ENCODE data around the gene SRD5A1. TPM values are rescaled to one million over a fixed set of nuclear protein-coding genes. Genes with fewer than 3 reads are reported as not detected.

The SRD5A1 gene
- total RNA-seq, 1 donor from 2014 or later: 31.3 TPM

DNA sequence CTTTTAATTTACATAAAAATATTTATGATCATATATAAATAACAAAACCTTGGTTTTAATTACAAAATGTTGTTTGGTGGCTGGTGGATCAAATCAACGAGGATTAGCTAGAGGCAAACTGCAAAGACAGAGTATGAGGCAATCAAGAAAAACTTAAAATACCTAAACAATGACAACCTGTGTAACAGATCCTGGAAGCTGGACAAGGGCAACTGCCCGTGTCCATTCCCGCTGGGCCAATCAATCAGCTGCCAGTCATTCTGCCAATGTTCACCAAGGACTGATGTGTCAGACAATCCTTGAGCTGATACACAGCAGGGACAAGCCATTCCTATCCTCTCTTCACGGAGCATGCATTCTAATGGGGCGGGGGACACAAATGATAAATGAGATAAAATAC lies 76.8 kb downstream of the SRD5A1 start:
- Mint-ChIP-seq H3K27ac (ENCODE audit: unreplicated experiment) (no peak overlapping the region), H3K4me1 (peaks cover 23% of the 10 kb centered on the region), H3K9me3 (no peaks in the 10 kb centered on the region), H3K27me3 (ENCODE audit: low read depth) (peaks cover 2% of the 10 kb centered on the region), H3K4me3 (peak overlapping the region; percentile 84), H3K36me3 (ENCODE audit: low read depth) (no peaks in the 10 kb centered on the region)
- DNase-seq (ENCODE audit: low read depth, low spot score): no peak
- TF ChIP-seq, protein P1, sequence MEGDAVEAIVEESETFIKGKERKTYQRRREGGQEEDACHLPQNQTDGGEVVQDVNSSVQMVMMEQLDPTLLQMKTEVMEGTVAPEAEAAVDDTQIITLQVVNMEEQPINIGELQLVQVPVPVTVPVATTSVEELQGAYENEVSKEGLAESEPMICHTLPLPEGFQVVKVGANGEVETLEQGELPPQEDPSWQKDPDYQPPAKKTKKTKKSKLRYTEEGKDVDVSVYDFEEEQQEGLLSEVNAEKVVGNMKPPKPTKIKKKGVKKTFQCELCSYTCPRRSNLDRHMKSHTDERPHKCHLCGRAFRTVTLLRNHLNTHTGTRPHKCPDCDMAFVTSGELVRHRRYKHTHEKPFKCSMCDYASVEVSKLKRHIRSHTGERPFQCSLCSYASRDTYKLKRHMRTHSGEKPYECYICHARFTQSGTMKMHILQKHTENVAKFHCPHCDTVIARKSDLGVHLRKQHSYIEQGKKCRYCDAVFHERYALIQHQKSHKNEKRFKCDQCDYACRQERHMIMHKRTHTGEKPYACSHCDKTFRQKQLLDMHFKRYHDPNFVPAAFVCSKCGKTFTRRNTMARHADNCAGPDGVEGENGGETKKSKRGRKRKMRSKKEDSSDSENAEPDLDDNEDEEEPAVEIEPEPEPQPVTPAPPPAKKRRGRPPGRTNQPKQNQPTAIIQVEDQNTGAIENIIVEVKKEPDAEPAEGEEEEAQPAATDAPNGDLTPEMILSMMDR (conservative IDR thresholded peaks at IDR 0.05): no peak

DNA sequence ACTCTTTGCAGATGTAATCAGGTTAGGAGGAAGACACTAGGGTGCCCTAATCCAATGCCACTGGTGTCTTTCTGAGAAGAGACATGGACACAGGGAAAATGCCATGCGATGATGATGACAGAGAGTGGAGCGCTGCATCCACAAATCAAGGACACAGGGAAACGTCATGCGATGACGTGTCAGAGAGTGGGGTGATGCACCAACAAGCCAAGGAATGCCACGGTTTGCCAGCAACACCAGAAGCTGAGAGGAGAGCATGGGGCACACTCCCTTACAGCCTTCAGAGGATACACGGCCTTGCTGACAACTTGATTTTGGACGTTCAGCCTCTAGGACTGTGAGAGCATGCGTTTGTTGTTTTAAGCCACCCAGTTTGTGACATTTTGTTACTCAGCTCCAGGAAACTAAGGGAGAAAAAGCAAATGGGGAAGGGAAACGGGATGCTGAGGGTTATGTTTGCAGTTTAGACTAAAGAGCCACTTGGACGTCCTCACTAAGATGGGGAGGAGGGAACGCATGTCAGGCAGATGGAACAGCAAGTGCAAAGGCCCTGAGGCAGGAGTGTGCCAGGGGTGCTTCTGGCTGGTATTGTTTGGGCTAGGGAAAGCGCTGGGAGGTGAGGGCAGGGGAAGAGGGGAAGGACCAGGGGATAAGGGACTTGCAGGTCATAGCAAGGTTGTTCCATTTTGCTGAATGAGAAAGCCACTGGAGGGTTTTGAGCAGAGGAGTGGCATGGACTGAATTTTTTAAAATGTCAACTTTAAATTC lies 77.5 kb downstream of the SRD5A1 start:
- Mint-ChIP-seq H3K27ac (ENCODE audit: unreplicated experiment) (no peak overlapping the region), H3K36me3 (ENCODE audit: low read depth) (no peaks in the 10 kb centered on the region), H3K4me3 (peak overlapping the region; percentile 84), H3K27me3 (ENCODE audit: low read depth) (peaks cover 2% of the 10 kb centered on the region), H3K4me1 (peaks cover 29% of the 10 kb centered on the region), H3K9me3 (no peaks in the 10 kb centered on the region)
- TF ChIP-seq, protein P1 (conservative IDR thresholded peaks at IDR 0.05): no peak
- no peak for DNase-seq (ENCODE audit: low read depth, low spot score)

- H3K4me3 Mint-ChIP-seq: peak overlapping the region; percentile 94
- no peaks in the 10 kb centered on the region for H3K9me3 Mint-ChIP-seq
- TF ChIP-seq, protein P1 (conservative IDR thresholded peaks at IDR 0.05): peak; percentile 18
- peaks cover 2% of the 10 kb centered on the region for H3K27me3 Mint-ChIP-seq (ENCODE audit: low read depth)
- H3K27ac Mint-ChIP-seq (ENCODE audit: unreplicated experiment): peak overlapping the region; percentile 94
- no peak for DNase-seq (ENCODE audit: low read depth, low spot score)
- no peaks in the 10 kb centered on the region for H3K36me3 Mint-ChIP-seq (ENCODE audit: low read depth)
- peaks cover 38% of the 10 kb centered on the region for H3K4me1 Mint-ChIP-seq
These were observed 78.3 kb downstream of the SRD5A1 start for GRCh38 chr5:6711409-6712141.

DNA sequence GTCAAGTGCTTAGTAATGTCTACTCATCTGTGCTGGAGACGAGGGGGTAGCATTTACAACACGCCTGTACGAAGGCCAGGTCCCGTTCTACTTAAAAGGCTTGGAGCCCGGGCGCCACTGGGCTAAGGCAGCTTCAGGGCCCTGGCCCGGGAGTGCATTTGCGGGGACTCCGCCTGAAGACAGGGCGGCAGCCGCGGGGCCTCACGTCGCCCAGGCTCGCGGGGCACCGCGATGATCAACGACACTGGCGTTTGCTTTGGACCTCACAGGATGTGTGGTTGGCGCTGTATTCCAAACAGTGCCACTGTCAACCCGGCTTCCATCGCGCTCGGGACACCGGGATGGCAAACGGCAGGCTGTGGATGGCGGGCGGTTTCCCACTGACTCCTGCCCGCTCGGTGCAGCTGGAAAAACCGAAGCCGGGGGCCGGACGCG lies 78.9 kb downstream of the SRD5A1 start:
- Mint-ChIP-seq H3K9me3 (no peaks in the 10 kb centered on the region), H3K4me3 (peak overlapping the region; percentile 94), H3K27me3 (ENCODE audit: low read depth) (peaks cover 2% of the 10 kb centered on the region), H3K4me1 (peaks cover 42% of the 10 kb centered on the region), H3K36me3 (ENCODE audit: low read depth) (no peaks in the 10 kb centered on the region), H3K27ac (ENCODE audit: unreplicated experiment) (peak overlapping the region; percentile 94)
- DNase-seq (ENCODE audit: low read depth, low spot score): peak; percentile 47
- TF ChIP-seq, protein P1 (conservative IDR thresholded peaks at IDR 0.05): peak; percentile 12

- no peaks in the 10 kb centered on the region for H3K36me3 Mint-ChIP-seq (ENCODE audit: low read depth)
- DNase-seq (ENCODE audit: low read depth, low spot score): peak; percentile 93
- peaks cover 2% of the 10 kb centered on the region for H3K27me3 Mint-ChIP-seq (ENCODE audit: low read depth)
- H3K4me3 Mint-ChIP-seq: peak overlapping the region; percentile 94
- peak overlapping the region; percentile 94 for H3K27ac Mint-ChIP-seq (ENCODE audit: unreplicated experiment)
- H3K4me1 Mint-ChIP-seq: peaks cover 47% of the 10 kb centered on the region
- no peaks in the 10 kb centered on the region for H3K9me3 Mint-ChIP-seq
- TF ChIP-seq, protein P1 (conservative IDR thresholded peaks at IDR 0.05): no peak
These were observed 79.5 kb downstream of the SRD5A1 start for GRCh38 chr5:6712577-6713273.
